ACHN (cell line): Measurements from ENCODE around the gene RYR3.

ENCODE experiments used
- DNase-seq: peaks from one replicate; pipeline ENCODE4 v3.0.0-alpha.2; 2015
- in situ Hi-C: cut with HindIII; loops from 2 replicates; pipeline ENCODE4 v1.10.0; 2017; ENCODE audit warnings: low sequenced_read_pairs, low pct_ligation_motif_present, low pct_unique_long_range_greater_than_20kb

Gene RYR3

GRCh38 chr15:33310481-33311311, at the start of gene RYR3:
Gene RYR3 (plus strand): TSS chr15:33310967. CDS start chr15:33311046, 79 bp downstream.
- DNase-seq = peak; percentile 43
- in situ Hi-C loops = no loop called here

- in situ Hi-C loops = no loop called here
- no peak for DNase-seq
These were observed 48.5 kb upstream of the RYR3 start for GRCh38 chr15:33262306-33262705.

GRCh38 chr15:33277689-33278088, 33.1 kb upstream of the RYR3 start:
- DNase-seq = no peak
- in situ Hi-C loops = loop anchor here (25.0 kb wide), 1 partner anchor 435 kb away; no protein-coding TSS in a partner anchor

GRCh38 chr15:33278816-33279612, 31.8 kb upstream of the RYR3 start:
- peak; percentile 88 for DNase-seq
- in situ Hi-C loops = loop anchor here (25.0 kb wide), 1 partner anchor 433 kb away; no protein-coding TSS in a partner anchor

GRCh38 chr15:33279613-33280205, 31.1 kb upstream of the RYR3 start:
- DNase-seq = peak; percentile 13
- in situ Hi-C loops = loop anchor here (25.0 kb wide), 1 partner anchor 433 kb away; no protein-coding TSS in a partner anchor

GRCh38 chr15:33282226-33283020, 28.3 kb upstream of the RYR3 start:
- in situ Hi-C loops = loop anchor here (25.0 kb wide), 1 partner anchor 430 kb away; no protein-coding TSS in a partner anchor
- DNase-seq = no peak

- in situ Hi-C loops = loop anchor here (25.0 kb wide), 1 partner anchor 429 kb away; no protein-coding TSS in a partner anchor
- DNase-seq = no peak
These were observed 27.2 kb upstream of the RYR3 start for GRCh38 chr15:33283576-33283975.

GRCh38 chr15:33284336-33284735, 26.4 kb upstream of the RYR3 start:
- no peak for DNase-seq
- in situ Hi-C loops = loop anchor here (25.0 kb wide), 1 partner anchor 428 kb away; no protein-coding TSS in a partner anchor

- peak; percentile 64 for DNase-seq
- in situ Hi-C loops = loop anchor here (25.0 kb wide), 1 partner anchor 419 kb away; no protein-coding TSS in a partner anchor
These were observed 18.0 kb upstream of the RYR3 start for GRCh38 chr15:33292717-33293307.

- in situ Hi-C loops = loop anchor here (25.0 kb wide), 1 partner anchor 418 kb away; no protein-coding TSS in a partner anchor
- peak; percentile 36 for DNase-seq
These were observed 16.9 kb upstream of the RYR3 start for GRCh38 chr15:33293713-33294334.

GRCh38 chr15:33296050-33296449, 14.7 kb upstream of the RYR3 start:
- in situ Hi-C loops = loop anchor here (25.0 kb wide), 1 partner anchor 416 kb away; no protein-coding TSS in a partner anchor
- no peak for DNase-seq

GRCh38 chr15:33296856-33297255, 13.9 kb upstream of the RYR3 start:
- no peak for DNase-seq
- in situ Hi-C loops = loop anchor here (25.0 kb wide), 1 partner anchor 415 kb away; no protein-coding TSS in a partner anchor

- in situ Hi-C loops = loop anchor here (25.0 kb wide), 1 partner anchor 414 kb away; no protein-coding TSS in a partner anchor
- DNase-seq = peak; percentile 55
These were observed 12.1 kb upstream of the RYR3 start for GRCh38 chr15:33298631-33299030.

- in situ Hi-C loops = no loop called here
- no peak for DNase-seq
These were observed 5.8 kb upstream of the RYR3 start for GRCh38 chr15:33304924-33305323.

- peak; percentile 62 for DNase-seq
- in situ Hi-C loops = no loop called here
These were observed 1.0 kb upstream of the RYR3 start for GRCh38 chr15:33309602-33310276.

GRCh38 chr15:33311312-33311971, 675 bp downstream of the RYR3 start:
- in situ Hi-C loops = no loop called here
- DNase-seq = peak; percentile 22
